Astrocyte (in vitro differentiated cells and primary cell): ENCODE measurements around the gene ERG. TPM values are rescaled to one million over a fixed set of nuclear protein-coding genes. Genes with fewer than 3 reads are reported as not detected.

Source experiments
- DNase-seq: peaks from one replicate; pipeline ENCODE4 v3.0.0-alpha.2; 2010; ENCODE audit warnings: low read depth
- FAIRE-seq: peaks from 2 replicates; lab custom pipeline; 2011; peaks lifted over from hg19 to GRCh38; lab: Jason Lieb, UNC
- H2AFZ ChIP-seq: 2 replicates; pipeline ENCODE4 v1.6.0; 2012; ENCODE audit warnings: low read depth, low read length, inconsistent platforms
- H3K27ac ChIP-seq: 2 replicates; pipeline ENCODE4 v1.5.1; 2011; ENCODE audit warnings: low read depth, low read length, inconsistent platforms
- H3K27me3 ChIP-seq: 2 replicates; pipeline ENCODE4 v1.6.0; 2011; ENCODE audit warnings: low read length, inconsistent platforms; ENCODE audit not compliant: insufficient read depth
- H3K36me3 ChIP-seq: 2 replicates; pipeline ENCODE4 v1.5.1; 2011; ENCODE audit warnings: low read length, inconsistent platforms; ENCODE audit not compliant: insufficient read depth
- H3K4me1 ChIP-seq: 2 replicates; pipeline ENCODE4 v1.5.1; 2011; ENCODE audit warnings: low read length, inconsistent platforms; ENCODE audit not compliant: insufficient read depth
- H3K4me2 ChIP-seq: 2 replicates; pipeline ENCODE4 v1.6.0; 2012; ENCODE audit warnings: low read length, inconsistent platforms
- H3K4me3 ChIP-seq: 2 replicates; pipeline ENCODE4 v1.5.1; 2011; ENCODE audit warnings: low read depth, mild to moderate bottlenecking, low read length, inconsistent platforms; ENCODE audit not compliant: insufficient read depth
- H3K79me2 ChIP-seq: 2 replicates; pipeline ENCODE4 v1.6.0; 2012; ENCODE audit warnings: mild to moderate bottlenecking, low read length, inconsistent platforms; ENCODE audit not compliant: insufficient read depth
- H3K9ac ChIP-seq: 2 replicates; pipeline ENCODE4 v1.6.0; 2012; ENCODE audit warnings: mild to moderate bottlenecking, low read length, inconsistent platforms
- H3K9me3 ChIP-seq: 2 replicates; pipeline ENCODE4 v1.5.1; 2012; ENCODE audit warnings: low read depth, mild to moderate bottlenecking, low read length, inconsistent platforms; ENCODE audit not compliant: insufficient read depth
- H4K20me1 ChIP-seq: 2 replicates; pipeline ENCODE4 v1.6.0; 2012; ENCODE audit warnings: low read length, inconsistent platforms; ENCODE audit not compliant: insufficient read depth
- H3K27ac Mint-ChIP-seq: one replicate; pipeline ENCODE4 v1.8.0; 2021; ENCODE audit warnings: mild to moderate bottlenecking, mixed read lengths; ENCODE audit not compliant: unreplicated experiment
- H3K27me3 Mint-ChIP-seq: one replicate; pipeline ENCODE4 v1.8.0; 2021; ENCODE audit warnings: low read depth, mixed read lengths; ENCODE audit not compliant: unreplicated experiment
- H3K36me3 Mint-ChIP-seq: one replicate; pipeline ENCODE4 v1.8.0; 2021; ENCODE audit warnings: low read depth, mixed read lengths; ENCODE audit not compliant: unreplicated experiment
- H3K4me1 Mint-ChIP-seq: one replicate; pipeline ENCODE4 v1.8.0; 2021; ENCODE audit warnings: low read depth, mixed read lengths; ENCODE audit not compliant: unreplicated experiment
- H3K4me3 Mint-ChIP-seq: one replicate; pipeline ENCODE4 v1.8.0; 2021; ENCODE audit warnings: mild to moderate bottlenecking, moderate library complexity, mixed read lengths; ENCODE audit not compliant: unreplicated experiment
- H3K9me3 Mint-ChIP-seq: one replicate; pipeline ENCODE4 v1.8.0; 2021; ENCODE audit warnings: mild to moderate bottlenecking, mixed read lengths; ENCODE audit not compliant: unreplicated experiment
- CTCF ChIP-seq: IDR thresholded peaks from 2 replicates; pipeline ENCODE4 v1.5.1; 2011; ENCODE audit warnings: low read depth, mild to moderate bottlenecking, inconsistent platforms, low read length, moderate library complexity; ENCODE audit not compliant: insufficient read depth
- EZH2 ChIP-seq: IDR thresholded peaks from 2 replicates; pipeline ENCODE4 v1.6.1; 2012; ENCODE audit warnings: mild to moderate bottlenecking, low read length, inconsistent platforms; ENCODE audit not compliant: insufficient read depth
- total RNA-seq: library from RNA; stranded (reverse); gene quantifications from 2 replicates; pipeline ENCODE4 v1.2.1, GENCODE V29; 2021

ERG gene
- total RNA-seq, 1 donor from 2014 or later, result 0.84 TPM

DNA sequence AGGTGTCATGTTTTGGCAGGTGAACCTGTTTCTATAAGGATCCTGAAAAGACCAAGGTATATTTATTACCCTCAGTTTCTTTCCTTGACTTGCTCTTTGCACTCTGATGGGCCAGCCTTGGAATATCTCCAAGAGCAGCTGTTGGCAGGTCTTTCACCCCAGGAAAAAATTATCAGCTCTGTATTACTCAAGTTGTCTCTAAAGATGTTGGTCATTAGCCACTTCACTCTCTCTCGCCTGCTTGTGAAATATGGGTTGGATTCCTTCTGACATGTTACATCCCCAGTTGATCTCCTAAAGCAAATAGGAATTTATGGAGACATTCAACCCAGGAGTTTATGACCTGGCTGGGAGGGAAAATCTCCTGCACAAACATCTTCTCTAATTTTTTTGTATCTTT, 155.5 kb downstream of the ERG start:
- no peak for FAIRE-seq
- H3K9me3 Mint-ChIP-seq, result peaks cover 11% of the 10 kb centered on the region

DNA sequence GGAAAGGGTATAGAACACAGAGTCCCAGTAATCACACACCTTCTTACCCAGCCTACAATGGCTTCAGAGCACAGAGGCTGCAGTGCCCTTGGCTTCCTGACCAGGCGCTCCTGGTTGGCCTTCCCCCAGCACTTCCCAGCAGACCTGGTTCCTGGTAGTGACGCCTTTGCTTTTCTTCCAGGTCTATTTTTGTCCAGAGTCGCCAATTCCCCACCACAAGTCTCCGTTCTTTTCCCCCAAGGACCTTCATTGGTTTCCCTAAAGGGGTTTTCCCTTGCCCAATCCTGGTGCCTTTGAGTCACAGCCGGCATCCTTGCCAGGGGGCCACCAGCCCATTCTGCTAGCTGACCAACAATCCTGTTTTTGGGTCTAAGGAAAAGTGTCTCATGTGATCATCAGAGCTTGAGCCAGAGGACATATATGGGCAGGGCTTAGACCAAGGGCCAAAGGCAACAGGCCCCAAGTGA, 156.7 kb downstream of the ERG start:
- no peak for TF ChIP-seq EZH2
- no peak for TF ChIP-seq CTCF
- Histone ChIP-seq H3K36me3 (no peaks in the 10 kb centered on the region), H3K27ac (no peak overlapping the region), H2AFZ (no peak overlapping the region), H4K20me1 (no peaks in the 10 kb centered on the region), H3K4me1 (peaks cover 18% of the 10 kb centered on the region), H3K9ac (no peak overlapping the region), H3K4me2 (no peak overlapping the region), H3K9me3 (no peaks in the 10 kb centered on the region), H3K4me3 (no peak overlapping the region), H3K79me2 (no peaks in the 10 kb centered on the region), H3K27me3 (peaks cover 9% of the 10 kb centered on the region)
- DNase-seq, result no peak
- Mint-ChIP-seq H3K4me3 (no peak overlapping the region), H3K9me3 (peaks cover 11% of the 10 kb centered on the region), H3K4me1 (peaks cover 8% of the 10 kb centered on the region), H3K36me3 (peaks cover 3% of the 10 kb centered on the region), H3K27me3 (peaks cover 3% of the 10 kb centered on the region), H3K27ac (no peak overlapping the region)
- no peak for FAIRE-seq

More for the DNA sequence above, 155.5 kb downstream of the ERG start:
- peaks cover 8% of the 10 kb centered on the region for H3K4me1 Mint-ChIP-seq
- no peak overlapping the region for H3K27ac Mint-ChIP-seq
- Histone ChIP-seq H3K4me3 (no peak overlapping the region), H3K27ac (peak overlapping the region; percentile 22), H2AFZ (no peak overlapping the region), H3K4me2 (no peak overlapping the region), H3K79me2 (no peaks in the 10 kb centered on the region), H3K36me3 (no peaks in the 10 kb centered on the region), H3K9ac (no peak overlapping the region), H3K9me3 (no peaks in the 10 kb centered on the region), H3K4me1 (peaks cover 18% of the 10 kb centered on the region), H4K20me1 (no peaks in the 10 kb centered on the region), H3K27me3 (peaks cover 9% of the 10 kb centered on the region)
- H3K36me3 Mint-ChIP-seq, result peaks cover 3% of the 10 kb centered on the region
- no peak for DNase-seq
- no peak for TF ChIP-seq EZH2
- TF ChIP-seq CTCF, result no peak
- H3K27me3 Mint-ChIP-seq, result peaks cover 3% of the 10 kb centered on the region
- H3K4me3 Mint-ChIP-seq, result no peak overlapping the region

DNA sequence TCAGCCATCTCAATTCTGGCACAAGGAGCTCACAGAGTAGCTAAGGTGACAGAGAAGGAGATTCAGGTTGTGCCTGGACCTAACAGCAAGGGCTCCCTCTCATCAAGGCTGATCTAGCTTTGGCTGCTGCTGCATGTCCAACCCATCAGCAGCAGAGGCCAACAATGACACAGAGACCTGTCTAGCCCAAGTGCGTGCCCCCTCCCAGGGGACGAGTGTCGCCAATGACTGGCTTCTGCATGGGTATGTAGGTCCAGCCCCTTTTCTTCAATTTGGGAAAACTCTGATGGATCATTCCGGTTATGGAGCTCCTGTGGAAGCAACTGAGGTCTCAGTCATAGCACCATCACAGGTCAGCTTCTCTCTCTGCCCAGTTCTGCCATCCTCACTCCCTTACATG, 158.1 kb downstream of the ERG start:
- H3K4me2 ChIP-seq, result no peak overlapping the region
- H3K4me3 ChIP-seq, result no peak overlapping the region
- FAIRE-seq (no peak), DNase-seq (no peak)
- no peaks in the 10 kb centered on the region for H3K36me3 Mint-ChIP-seq
- H2AFZ ChIP-seq, result no peak overlapping the region
- H3K27ac ChIP-seq, result no peak overlapping the region
- H3K4me1 Mint-ChIP-seq, result peaks cover 8% of the 10 kb centered on the region
- no peaks in the 10 kb centered on the region for H3K27me3 Mint-ChIP-seq
- no peak overlapping the region for H3K27ac Mint-ChIP-seq
- H4K20me1 ChIP-seq, result no peaks in the 10 kb centered on the region
- H3K9me3 ChIP-seq, result no peaks in the 10 kb centered on the region
- no peak overlapping the region for H3K9ac ChIP-seq
- TF ChIP-seq CTCF (no peak), EZH2 (no peak)
- H3K4me3 Mint-ChIP-seq, result no peak overlapping the region
- peaks cover 3% of the 10 kb centered on the region for H3K27me3 ChIP-seq
- H3K79me2 ChIP-seq, result no peaks in the 10 kb centered on the region
- no peaks in the 10 kb centered on the region for H3K36me3 ChIP-seq
- H3K4me1 ChIP-seq, result peaks cover 18% of the 10 kb centered on the region
- no peaks in the 10 kb centered on the region for H3K9me3 Mint-ChIP-seq
